Measurements from ENCODE around the gene OSBPL10.

Gene OSBPL10

GRCh38 chr3:31636694-31637442 lies 344.2 kb downstream of the OSBPL10 start:
- ChIA-PET CTCF (no interaction called here), POLR2A (no interaction called here)
- no peak for TF ChIP-seq FOXK2 (IDR thresholded peaks at IDR 0.05)
- no peak for TF ChIP-seq NFRKB (IDR thresholded peaks at IDR 0.05)
- no peak for TF ChIP-seq HDGF (IDR thresholded peaks at IDR 0.05; ENCODE audit: borderline replicate concordance)
- no peak for TF ChIP-seq SP1 (IDR thresholded peaks at IDR 0.05)
- TF ChIP-seq LEF1 (IDR thresholded peaks at IDR 0.05; ENCODE audit: borderline replicate concordance): no peak
- no peak for TF ChIP-seq SUZ12 (IDR thresholded peaks at IDR 0.05)
- no peak for TF ChIP-seq CTBP1 (IDR thresholded peaks at IDR 0.05; ENCODE audit: borderline replicate concordance)
- TF ChIP-seq ZNF384 (IDR thresholded peaks at IDR 0.05): no peak
- TF ChIP-seq FOXA1 (IDR thresholded peaks at IDR 0.05): no peak
- no peak for TF ChIP-seq PKNOX1 (IDR thresholded peaks at IDR 0.05)
- TF ChIP-seq ELF4 (IDR thresholded peaks at IDR 0.05): no peak
- no peak for TF ChIP-seq FOXM1 (IDR thresholded peaks at IDR 0.05; ENCODE audit: borderline replicate concordance)

GRCh38 chr3:31636049-31636448 lies 345.0 kb downstream of the OSBPL10 start:
- POLR2A ChIA-PET: no interaction called here
- no peak for DNase-seq (ENCODE audit: extremely low spot score)
- CTCF ChIA-PET: no interaction called here
- TF ChIP-seq FOXA1 (IDR thresholded peaks at IDR 0.05) (no peak), HDGF (IDR thresholded peaks at IDR 0.05; ENCODE audit: borderline replicate concordance) (no peak), BHLHE40 (IDR thresholded peaks at IDR 0.05; ENCODE audit: borderline replicate concordance) (no peak), NFRKB (IDR thresholded peaks at IDR 0.05) (no peak), FOXM1 (IDR thresholded peaks at IDR 0.05; ENCODE audit: borderline replicate concordance) (no peak), TARDBP (IDR thresholded peaks at IDR 0.05) (no peak), SUZ12 (IDR thresholded peaks at IDR 0.05) (no peak), SP1 (IDR thresholded peaks at IDR 0.05) (no peak), L3MBTL2 (conservative IDR thresholded peaks at IDR 0.05) (no peak), PKNOX1 (IDR thresholded peaks at IDR 0.05) (no peak), CTBP1 (IDR thresholded peaks at IDR 0.05; ENCODE audit: borderline replicate concordance) (no peak), FOXK2 (IDR thresholded peaks at IDR 0.05) (no peak), ELF4 (IDR thresholded peaks at IDR 0.05) (no peak), ARNT (IDR thresholded peaks at IDR 0.05) (no peak)

More at GRCh38 chr3:31636694-31637442, 344.2 kb downstream of the OSBPL10 start:
- no peak for DNase-seq (ENCODE audit: extremely low spot score)

- TF ChIP-seq CTBP1 (IDR thresholded peaks at IDR 0.05; ENCODE audit: borderline replicate concordance): no peak
- no peak for TF ChIP-seq TARDBP (IDR thresholded peaks at IDR 0.05)
- no peak for TF ChIP-seq L3MBTL2 (conservative IDR thresholded peaks at IDR 0.05)
- TF ChIP-seq ARNT (IDR thresholded peaks at IDR 0.05): no peak
- no peak for TF ChIP-seq BHLHE40 (IDR thresholded peaks at IDR 0.05; ENCODE audit: borderline replicate concordance)
- TF ChIP-seq ELF4 (IDR thresholded peaks at IDR 0.05): no peak
- no peak for TF ChIP-seq HDGF (IDR thresholded peaks at IDR 0.05; ENCODE audit: borderline replicate concordance)
- TF ChIP-seq SP1 (IDR thresholded peaks at IDR 0.05): no peak
- ChIA-PET CTCF (no interaction called here), POLR2A (no interaction called here)
- no peak for DNase-seq (ENCODE audit: extremely low spot score)
Measured at GRCh38 chr3:31635545-31635944, 345.5 kb downstream of the OSBPL10 start.

- POLR2A ChIA-PET: no interaction called here
- CTCF ChIA-PET: no interaction called here
- TF ChIP-seq BHLHE40 (IDR thresholded peaks at IDR 0.05; ENCODE audit: borderline replicate concordance): no peak
- TF ChIP-seq ZNF384 (IDR thresholded peaks at IDR 0.05): no peak
- TF ChIP-seq ARNT (IDR thresholded peaks at IDR 0.05): no peak
- TF ChIP-seq HDGF (IDR thresholded peaks at IDR 0.05; ENCODE audit: borderline replicate concordance): no peak
- no peak for TF ChIP-seq LEF1 (IDR thresholded peaks at IDR 0.05; ENCODE audit: borderline replicate concordance)
- TF ChIP-seq NFRKB (IDR thresholded peaks at IDR 0.05): no peak
- TF ChIP-seq FOXK2 (IDR thresholded peaks at IDR 0.05): no peak
- TF ChIP-seq SP1 (IDR thresholded peaks at IDR 0.05): no peak
- TF ChIP-seq FOXM1 (IDR thresholded peaks at IDR 0.05; ENCODE audit: borderline replicate concordance): no peak
- no peak for TF ChIP-seq L3MBTL2 (conservative IDR thresholded peaks at IDR 0.05)
- TF ChIP-seq FOXA1 (IDR thresholded peaks at IDR 0.05): no peak
- DNase-seq (ENCODE audit: extremely low spot score): no peak
Measured at GRCh38 chr3:31634476-31634875, 346.6 kb downstream of the OSBPL10 start.

GRCh38 chr3:31629054-31629453 lies 352.0 kb downstream of the OSBPL10 start:
- DNase-seq (ENCODE audit: extremely low spot score): no peak
- POLR2A ChIA-PET: no interaction called here
- TF ChIP-seq PKNOX1 (IDR thresholded peaks at IDR 0.05): no peak
- no peak for TF ChIP-seq ELF4 (IDR thresholded peaks at IDR 0.05)
- TF ChIP-seq SUZ12 (IDR thresholded peaks at IDR 0.05): no peak
- TF ChIP-seq TARDBP (IDR thresholded peaks at IDR 0.05): no peak
- TF ChIP-seq BHLHE40 (IDR thresholded peaks at IDR 0.05; ENCODE audit: borderline replicate concordance): no peak
- no peak for TF ChIP-seq SP1 (IDR thresholded peaks at IDR 0.05)
- no peak for TF ChIP-seq NFRKB (IDR thresholded peaks at IDR 0.05)
- no peak for TF ChIP-seq LEF1 (IDR thresholded peaks at IDR 0.05; ENCODE audit: borderline replicate concordance)
- no peak for TF ChIP-seq FOXM1 (IDR thresholded peaks at IDR 0.05; ENCODE audit: borderline replicate concordance)
- no peak for TF ChIP-seq ARNT (IDR thresholded peaks at IDR 0.05)
- no peak for TF ChIP-seq L3MBTL2 (conservative IDR thresholded peaks at IDR 0.05)
- TF ChIP-seq ZNF384 (IDR thresholded peaks at IDR 0.05): no peak
- TF ChIP-seq CTBP1 (IDR thresholded peaks at IDR 0.05; ENCODE audit: borderline replicate concordance): no peak
- no peak for TF ChIP-seq HDGF (IDR thresholded peaks at IDR 0.05; ENCODE audit: borderline replicate concordance)
- no peak for TF ChIP-seq FOXA1 (IDR thresholded peaks at IDR 0.05)
- no peak for TF ChIP-seq FOXK2 (IDR thresholded peaks at IDR 0.05)
- CTCF ChIA-PET: no interaction called here

- POLR2A ChIA-PET: no interaction called here
- CTCF ChIA-PET: no interaction called here
- no peak for DNase-seq (ENCODE audit: extremely low spot score)
- TF ChIP-seq CTBP1 (IDR thresholded peaks at IDR 0.05; ENCODE audit: borderline replicate concordance) (no peak), BHLHE40 (IDR thresholded peaks at IDR 0.05; ENCODE audit: borderline replicate concordance) (no peak), SP1 (IDR thresholded peaks at IDR 0.05) (no peak)
Measured at GRCh38 chr3:31625358-31625757, 355.7 kb downstream of the OSBPL10 start.

Data from HEK293T (cell line).